Measurements from ENCODE around the gene EMC8. TPM values are rescaled to one million over a fixed set of nuclear protein-coding genes. Genes with fewer than 3 reads are reported as not detected.

EMC8 gene
- total RNA-seq, 2 donors from 2014 or later = 18.8 to 40.7 TPM

GRCh38 chr16:85826686-85827247 lies 27.4 kb upstream of the EMC8 start:
- no peaks in the 10 kb centered on the region for H3K9me3 ChIP-seq
- H3K36me3 ChIP-seq = no peaks in the 10 kb centered on the region
- H3K4me1 ChIP-seq = peaks cover 0 to under 1% of the 10 kb centered on the region in 2 donors
- no peak for DNase-seq (ENCODE audit: low spot score)
- H3K27me3 ChIP-seq = no peaks in the 10 kb centered on the region
- TF ChIP-seq CTCF (IDR thresholded peaks at IDR 0.05) = no peak
- no peak overlapping the region for H3K4me3 ChIP-seq
- H3K27ac ChIP-seq = no peak overlapping the region

- no peak overlapping the region for H3K4me3 ChIP-seq
- no peaks in the 10 kb centered on the region for H3K9me3 ChIP-seq
- no peak overlapping the region for H3K27ac ChIP-seq
- H3K36me3 ChIP-seq = no peaks in the 10 kb centered on the region
- no peak for TF ChIP-seq CTCF (IDR thresholded peaks at IDR 0.05)
- H3K27me3 ChIP-seq = no peaks in the 10 kb centered on the region
- peaks cover 0 to 5% of the 10 kb centered on the region in 2 donors for H3K4me1 ChIP-seq
- DNase-seq (ENCODE audit: low spot score) = no peak
Observed at GRCh38 chr16:85825326-85825725, 26.0 kb upstream of the EMC8 start.

DNA sequence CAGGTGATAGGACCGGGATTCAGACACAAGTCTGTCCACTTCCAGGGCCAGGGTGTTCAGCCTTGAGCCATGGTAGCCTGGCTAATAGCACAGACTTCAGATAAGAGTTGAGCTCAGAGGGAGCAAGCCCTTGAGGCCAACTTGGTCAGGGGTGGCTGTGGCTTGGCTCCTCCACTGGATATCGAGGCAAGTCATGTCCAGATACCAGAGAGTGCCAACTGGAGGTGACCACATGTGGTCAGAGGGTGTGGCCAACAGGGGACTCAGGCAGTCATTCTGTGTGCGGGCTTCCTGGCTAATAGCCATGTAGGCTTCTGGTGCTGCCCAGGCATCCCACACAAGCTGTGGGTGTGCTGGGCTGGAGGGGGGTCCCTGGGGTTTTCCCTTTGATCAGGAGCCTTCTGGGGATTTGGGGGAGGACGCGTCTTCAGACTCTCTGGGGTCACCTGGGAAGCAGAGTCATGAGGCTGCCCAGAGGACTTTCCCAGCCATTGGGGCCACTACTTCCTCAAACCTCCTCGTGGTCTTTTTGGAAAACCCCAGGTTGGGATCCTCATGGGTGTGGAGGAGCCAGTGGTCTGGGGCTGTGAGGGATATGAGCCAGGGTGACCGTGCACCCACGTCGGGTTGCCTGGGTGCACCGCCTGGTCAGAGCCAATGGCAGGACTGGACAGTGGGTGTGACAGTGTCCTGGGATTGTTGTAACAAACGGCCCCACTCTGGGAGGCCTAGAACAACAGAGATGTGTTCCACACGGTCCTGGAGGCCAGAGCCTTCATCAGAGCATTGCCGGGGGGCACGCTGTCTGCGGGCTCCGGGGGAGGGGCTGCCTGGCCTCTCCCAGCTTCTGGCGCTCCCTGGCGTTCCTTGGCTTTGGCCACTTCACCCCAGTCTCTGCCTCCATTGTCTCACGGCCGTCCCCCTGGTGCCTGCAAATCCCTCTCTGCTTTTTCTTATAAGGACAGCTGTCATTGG lies 25.1 kb upstream of the EMC8 start:
- no peaks in the 10 kb centered on the region for H3K9me3 ChIP-seq
- no peak overlapping the region for H3K4me3 ChIP-seq
- H3K36me3 ChIP-seq = no peaks in the 10 kb centered on the region
- no peaks in the 10 kb centered on the region for H3K27me3 ChIP-seq
- DNase-seq (ENCODE audit: low spot score) = no peak
- H3K4me1 ChIP-seq = peaks cover 0 to 5% of the 10 kb centered on the region in 2 donors
- no peak for TF ChIP-seq CTCF (IDR thresholded peaks at IDR 0.05)
- no peak overlapping the region for H3K27ac ChIP-seq

GRCh38 chr16:85823328-85823920 lies 24.1 kb upstream of the EMC8 start:
- H3K27me3 ChIP-seq = no peaks in the 10 kb centered on the region
- no peak overlapping the region for H3K4me3 ChIP-seq
- no peak overlapping the region for H3K27ac ChIP-seq
- no peak for TF ChIP-seq CTCF (IDR thresholded peaks at IDR 0.05)
- DNase-seq (ENCODE audit: low spot score) = no peak
- peaks cover 0 to 5% of the 10 kb centered on the region in 2 donors for H3K4me1 ChIP-seq
- no peaks in the 10 kb centered on the region for H3K36me3 ChIP-seq
- H3K9me3 ChIP-seq = no peaks in the 10 kb centered on the region

GRCh38 chr16:85822145-85822544 lies 22.8 kb upstream of the EMC8 start:
- no peak for TF ChIP-seq CTCF (IDR thresholded peaks at IDR 0.05)
- Histone ChIP-seq H3K36me3 (no peaks in the 10 kb centered on the region), H3K27me3 (no peaks in the 10 kb centered on the region), H3K27ac (no peak overlapping the region), H3K4me3 (no peak overlapping the region), H3K4me1 (peaks cover 0 to 5% of the 10 kb centered on the region in 2 donors), H3K9me3 (no peaks in the 10 kb centered on the region)
- no peak for DNase-seq (ENCODE audit: low spot score)
